RWPE2 (cell line): ENCODE measurements around the gene BRD7.

Experiments used
- ATAC-seq: fragments of 200-7000 bp; cut with Tn5 transposase; 3 replicates; pipeline ENCODE4 v1.9.1; 2021; ENCODE audit warnings: low read depth
- DNase-seq: peaks from one replicate; pipeline ENCODE4 v3.0.0-alpha.2; 2020; ENCODE audit warnings: low spot score
- H3K27ac ChIP-seq: fragments of 450-650 bp; 2 replicates; pipeline ENCODE4 v1.5.1; 2017; ENCODE audit warnings: mild to moderate bottlenecking; ENCODE audit not compliant: poor library complexity, severe bottlenecking
- H3K27me3 ChIP-seq: fragments of 250-450 bp; sonication (Bioruptor Pico); 2 replicates; pipeline ENCODE4 v1.5.1; 2021; ENCODE audit warnings: mild to moderate bottlenecking, moderate library complexity; ENCODE audit not compliant: insufficient read depth, poor library complexity, severe bottlenecking
- H3K36me3 ChIP-seq: fragments of 250-450 bp; sonication (Bioruptor Pico); 2 replicates; pipeline ENCODE4 v1.5.1; 2020; ENCODE audit warnings: low read depth, mild to moderate bottlenecking, moderate library complexity
- H3K4me1 ChIP-seq: fragments of 250-450 bp; sonication (Bioruptor Pico); 2 replicates; pipeline ENCODE4 v1.5.1; 2021; ENCODE audit warnings: mild to moderate bottlenecking, moderate library complexity; ENCODE audit not compliant: insufficient read depth, poor library complexity, severe bottlenecking
- H3K4me3 ChIP-seq: fragments of 250-450 bp; sonication (Bioruptor Pico); 2 replicates; pipeline ENCODE4 v1.5.1; 2021; ENCODE audit warnings: mild to moderate bottlenecking, moderate library complexity; ENCODE audit not compliant: severe bottlenecking
- H3K9me3 ChIP-seq: fragments of 250-450 bp; sonication (Bioruptor Pico); 2 replicates; pipeline ENCODE4 v1.5.1; 2021; ENCODE audit warnings: mild to moderate bottlenecking, moderate library complexity; ENCODE audit not compliant: severe bottlenecking
- CTCF ChIP-seq: fragments of 450-650 bp; IDR thresholded peaks from one replicate; pipeline ENCODE4 v1.5.1; 2017; ENCODE audit warnings: mild to moderate bottlenecking, moderate library complexity; ENCODE audit not compliant: poor library complexity, severe bottlenecking

Gene BRD7

GRCh38 chr16:50310308-50311133 is 58.3 kb downstream of the BRD7 start:
- Histone ChIP-seq H3K4me3 (no peak overlapping the region), H3K4me1 (no peaks in the 10 kb centered on the region), H3K27ac (no peak overlapping the region), H3K27me3 (no peaks in the 10 kb centered on the region), H3K36me3 (peaks cover 17% of the 10 kb centered on the region), H3K9me3 (no peaks in the 10 kb centered on the region)
- DNase-seq: no peak
- ATAC-seq: no peak
- TF ChIP-seq CTCF: no peak

GRCh38 chr16:50309527-50310307 is 59.1 kb downstream of the BRD7 start:
- Histone ChIP-seq H3K36me3 (peaks cover 13% of the 10 kb centered on the region), H3K4me1 (no peaks in the 10 kb centered on the region), H3K27me3 (no peaks in the 10 kb centered on the region), H3K9me3 (no peaks in the 10 kb centered on the region), H3K4me3 (no peak overlapping the region), H3K27ac (no peak overlapping the region)
- DNase-seq: no peak
- peak; percentile 52 for ATAC-seq
- no peak for TF ChIP-seq CTCF

- H3K4me1 ChIP-seq: no peaks in the 10 kb centered on the region
- H3K27me3 ChIP-seq: no peaks in the 10 kb centered on the region
- H3K27ac ChIP-seq: no peak overlapping the region
- ATAC-seq: 0 out of 3 replicates have a peak, but pooled peaks have one; percentile 2
- peaks cover 9% of the 10 kb centered on the region for H3K36me3 ChIP-seq
- no peak for DNase-seq
- H3K4me3 ChIP-seq: no peak overlapping the region
- no peak for TF ChIP-seq CTCF
- no peaks in the 10 kb centered on the region for H3K9me3 ChIP-seq
Measured at GRCh38 chr16:50309156-50309526, 59.6 kb downstream of the BRD7 start.

GRCh38 chr16:50308237-50308965 is 60.4 kb downstream of the BRD7 start:
- DNase-seq: peak; percentile 59
- ATAC-seq: no peak
- TF ChIP-seq CTCF: no peak
- no peaks in the 10 kb centered on the region for H3K27me3 ChIP-seq
- H3K9me3 ChIP-seq: no peaks in the 10 kb centered on the region
- no peaks in the 10 kb centered on the region for H3K4me1 ChIP-seq
- no peak overlapping the region for H3K4me3 ChIP-seq
- H3K27ac ChIP-seq: no peak overlapping the region
- H3K36me3 ChIP-seq: peaks cover 2% of the 10 kb centered on the region
